GM15510 (cell line): ENCODE data around the gene PAK4.

Source experiments
- POLR2A ChIP-seq: IDR thresholded peaks from 3 replicates; pipeline ENCODE4 v1.6.1; 2011; ENCODE audit warnings: borderline replicate concordance; ENCODE audit not compliant: insufficient read length; ENCODE audit errors: extremely low read depth

The PAK4 gene

GRCh38 chr19:39125554-39126311 lies at the start of gene PAK4:
Gene PAK4, plus strand, starts transcription at chr19:39125786. Its CDS starts 43,768 bp downstream, at chr19:39169554.
- peak; percentile 78 for TF ChIP-seq POLR2A

GRCh38 chr19:39077323-39077722 lies 48.3 kb upstream of the PAK4 start:
- TF ChIP-seq POLR2A = no peak

- TF ChIP-seq POLR2A = no peak
Measured at GRCh38 chr19:39078436-39079200, 47.0 kb upstream of the PAK4 start.

GRCh38 chr19:39080431-39080830 lies 45.2 kb upstream of the PAK4 start:
- TF ChIP-seq POLR2A = no peak

GRCh38 chr19:39082167-39082566 lies 43.4 kb upstream of the PAK4 start:
- TF ChIP-seq POLR2A = no peak

- TF ChIP-seq POLR2A = no peak
Measured at GRCh38 chr19:39082745-39083598, 42.6 kb upstream of the PAK4 start.

- TF ChIP-seq POLR2A = no peak
Measured at GRCh38 chr19:39083599-39083982, 42.0 kb upstream of the PAK4 start.

- no peak for TF ChIP-seq POLR2A
Measured at GRCh38 chr19:39083983-39084731, 41.4 kb upstream of the PAK4 start, which contains the start of gene ACP7. Gene ACP7, plus strand, starts transcription at chr19:39084368. Its CDS starts 902 bp downstream, at chr19:39085270.

GRCh38 chr19:39084732-39085080 lies 40.9 kb upstream of the PAK4 start:
- no peak for TF ChIP-seq POLR2A

- TF ChIP-seq POLR2A = no peak
Measured at GRCh38 chr19:39085392-39085791, 40.2 kb upstream of the PAK4 start.

GRCh38 chr19:39086386-39086785 lies 39.2 kb upstream of the PAK4 start:
- no peak for TF ChIP-seq POLR2A

GRCh38 chr19:39087907-39088686 lies 37.5 kb upstream of the PAK4 start:
- no peak for TF ChIP-seq POLR2A

GRCh38 chr19:39090881-39091280 lies 34.7 kb upstream of the PAK4 start:
- TF ChIP-seq POLR2A = no peak
